Measurements from ENCODE around the gene C1orf21.

The C1orf21 gene

DNA sequence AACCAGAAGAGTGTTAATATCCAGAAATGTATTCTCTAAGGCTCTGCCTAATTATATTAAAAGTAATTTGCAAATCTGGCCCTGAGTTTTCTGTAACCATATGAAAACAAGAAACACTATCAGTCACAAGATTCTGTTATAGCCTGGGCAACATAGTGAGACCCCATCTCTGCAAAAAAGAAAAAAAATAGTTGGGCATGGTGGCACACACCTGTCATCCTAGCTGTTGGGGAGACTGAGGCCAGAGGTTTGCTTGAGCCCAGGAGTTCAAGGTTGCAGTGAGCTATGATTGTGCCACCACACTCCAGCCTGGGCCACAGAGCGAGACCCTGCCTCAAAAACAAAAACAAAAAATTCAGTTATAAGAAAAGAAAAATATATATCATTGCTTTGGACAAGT is 25.6 kb downstream of the C1orf21 start:
- no peak for DNase-seq (ENCODE audit: low read depth in 2 of 2)

DNA sequence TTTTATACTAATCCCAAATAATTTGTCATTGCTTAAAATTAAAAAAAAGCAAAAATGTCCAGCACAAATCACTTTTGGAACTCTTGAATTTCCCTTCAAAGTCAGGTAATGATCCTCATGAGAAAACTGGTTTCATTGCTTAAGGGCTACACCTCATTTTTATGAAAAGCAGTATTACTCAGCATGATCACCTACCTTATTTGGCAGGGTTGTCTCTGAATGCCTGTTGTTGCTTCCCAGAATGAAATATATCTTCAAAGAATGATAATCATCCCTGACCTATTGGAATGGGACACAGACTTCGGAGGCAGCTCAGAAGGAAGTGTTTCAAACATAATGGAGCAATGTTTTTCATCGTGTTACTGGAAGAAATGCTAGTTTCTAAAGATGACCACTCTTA is 29.7 kb downstream of the C1orf21 start:
- no peak for DNase-seq (ENCODE audit: low read depth in 2 of 2)

DNA sequence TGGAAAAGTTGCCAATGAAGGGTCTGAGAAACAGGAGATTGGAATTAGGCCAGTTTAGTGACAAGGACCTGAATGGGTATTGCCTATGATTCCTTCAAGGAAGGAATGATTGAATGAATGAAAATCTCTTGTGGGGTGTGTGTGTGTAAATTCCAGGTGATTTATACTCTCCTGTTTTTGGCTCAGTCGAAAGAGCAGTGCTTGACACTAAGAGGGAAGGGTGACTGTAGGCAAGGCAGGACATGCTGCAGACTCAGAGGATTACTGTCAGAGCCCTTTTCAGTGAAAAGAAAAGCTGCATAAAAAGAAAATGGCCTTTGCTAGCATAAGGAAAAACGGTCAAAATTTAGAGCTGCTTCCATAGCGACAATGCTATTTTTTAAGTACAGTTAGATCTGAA is 30.1 kb downstream of the C1orf21 start:
- no peak for DNase-seq (ENCODE audit: low read depth in 2 of 2)

DNA sequence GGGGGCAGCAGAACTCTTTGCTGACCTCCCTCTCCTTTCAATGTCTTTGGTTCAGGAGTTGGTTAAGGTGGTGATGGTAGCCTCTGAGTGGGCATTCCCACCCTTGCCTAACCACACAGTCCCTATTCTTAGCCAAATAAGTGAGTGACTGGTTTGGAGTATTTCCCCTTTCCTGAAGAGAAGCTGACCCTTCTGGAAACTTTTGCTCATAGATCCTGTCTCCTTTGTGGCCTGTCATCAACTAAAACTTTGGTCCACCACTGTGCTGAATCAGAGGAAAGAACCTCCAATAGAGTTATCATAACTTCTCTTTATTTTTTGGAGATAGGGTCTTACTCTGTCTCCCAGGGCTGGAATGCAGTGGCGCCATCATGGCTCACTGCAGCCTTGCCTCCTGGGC is 31.1 kb downstream of the C1orf21 start:
- no peak for DNase-seq (ENCODE audit: low read depth in 2 of 2)

DNA sequence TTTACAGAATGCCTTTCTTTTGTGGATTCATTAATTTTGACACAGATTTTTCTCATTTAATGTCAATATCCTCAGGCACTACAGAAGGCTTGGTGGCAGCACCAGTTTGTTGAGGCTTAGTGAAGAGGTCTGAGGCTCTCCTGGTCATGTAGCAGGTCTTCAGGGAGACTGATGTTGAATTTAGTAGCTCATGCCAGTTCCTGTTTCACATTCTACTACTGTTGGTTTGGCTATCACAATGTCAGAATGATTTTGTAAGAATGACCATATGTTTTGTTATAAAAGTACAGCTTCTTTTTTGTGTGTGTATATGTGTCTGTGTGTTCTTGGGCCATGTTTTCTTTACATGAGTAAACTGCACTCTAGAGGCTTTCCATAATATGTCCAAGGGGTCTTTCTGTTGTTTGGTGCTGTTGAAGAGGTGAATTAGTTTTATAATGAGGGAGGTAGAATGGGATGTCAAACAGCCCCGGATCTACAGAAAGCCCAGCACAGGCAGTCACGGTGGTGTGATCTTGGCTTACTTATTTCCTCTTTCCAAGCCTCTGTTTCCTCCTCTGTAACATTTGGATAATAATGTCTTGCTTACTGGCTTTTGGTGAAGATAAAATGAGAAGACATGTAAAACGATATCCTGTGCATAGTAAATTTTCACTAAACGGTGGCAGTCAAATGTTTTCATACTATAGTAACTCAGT is 32.0 kb downstream of the C1orf21 start:
- DNase-seq (ENCODE audit: low read depth in 2 of 2) = no peak

DNA sequence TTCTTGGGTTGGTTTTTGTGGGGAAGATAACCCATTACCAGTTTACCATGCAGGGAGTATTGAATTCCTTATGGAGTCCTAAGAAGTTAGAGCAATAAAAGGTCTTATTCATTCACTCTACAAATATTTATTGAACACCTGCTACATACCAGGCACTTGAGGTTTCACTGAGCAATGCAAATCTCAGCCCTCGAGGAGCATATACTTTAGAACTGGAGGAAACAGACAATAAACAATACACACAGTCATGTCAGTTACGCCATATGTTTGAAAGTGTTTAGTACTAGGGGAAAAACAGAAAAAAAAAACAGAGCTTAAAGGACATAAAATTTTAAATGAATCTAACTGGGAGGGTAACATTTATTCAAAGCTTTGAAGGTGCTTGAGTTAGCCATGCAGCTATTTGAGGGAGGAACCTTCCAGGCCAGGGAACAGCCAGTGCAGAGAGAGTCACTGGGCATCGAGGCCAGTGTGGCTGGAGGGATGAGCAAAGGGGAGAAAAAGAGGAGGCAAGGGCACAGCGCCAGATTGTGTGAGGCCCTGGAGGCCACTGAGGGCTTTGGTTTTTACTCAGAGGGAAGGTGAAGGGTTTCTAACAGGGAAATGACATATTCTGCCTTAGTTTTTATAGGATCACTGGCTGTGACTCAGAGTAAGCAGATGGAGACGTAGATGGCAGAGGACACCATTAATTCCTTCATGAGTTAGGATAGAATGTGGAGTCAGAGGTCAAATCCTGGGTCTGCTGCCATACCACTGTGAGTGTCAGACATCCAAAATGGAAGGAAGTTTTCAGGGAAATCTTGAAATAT is 32.7 kb downstream of the C1orf21 start:
- DNase-seq (ENCODE audit: low read depth in 2 of 2) = no peak

DNA sequence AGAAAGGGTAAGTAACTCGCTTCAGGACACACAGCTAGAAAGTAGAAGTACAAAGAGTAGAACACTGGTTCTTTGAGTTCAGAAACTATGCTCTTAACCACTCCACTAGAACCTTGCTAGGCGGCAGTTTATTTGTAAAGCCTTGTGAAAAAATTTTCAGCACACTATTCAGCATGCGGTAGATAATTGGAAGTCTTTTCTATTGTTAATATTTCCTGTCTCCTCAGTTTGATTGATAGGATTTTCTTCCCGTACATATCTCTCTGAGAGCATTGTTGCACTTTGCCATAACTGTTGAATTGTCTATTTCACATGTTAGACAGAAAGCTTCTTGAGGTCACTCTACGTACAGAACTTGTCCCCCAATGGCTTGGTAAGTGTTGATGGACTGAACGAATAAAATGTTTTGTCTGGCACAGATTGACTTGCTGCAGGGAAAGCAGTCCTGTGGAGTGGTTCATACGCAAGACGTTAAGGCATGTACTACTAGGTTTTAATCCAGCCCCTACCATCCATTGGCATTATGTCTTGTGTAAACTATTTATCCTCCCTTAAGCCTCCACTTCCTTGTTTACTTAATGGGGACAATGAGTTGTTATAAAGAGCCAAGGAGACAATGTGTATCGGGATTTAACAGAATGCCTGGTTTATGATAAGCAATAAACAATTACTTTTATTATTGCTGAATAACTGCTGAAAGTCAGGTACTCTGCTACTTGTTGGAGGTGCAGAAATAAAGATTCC is 35.8 kb downstream of the C1orf21 start:
- no peak for DNase-seq (ENCODE audit: low read depth in 2 of 2)

DNA sequence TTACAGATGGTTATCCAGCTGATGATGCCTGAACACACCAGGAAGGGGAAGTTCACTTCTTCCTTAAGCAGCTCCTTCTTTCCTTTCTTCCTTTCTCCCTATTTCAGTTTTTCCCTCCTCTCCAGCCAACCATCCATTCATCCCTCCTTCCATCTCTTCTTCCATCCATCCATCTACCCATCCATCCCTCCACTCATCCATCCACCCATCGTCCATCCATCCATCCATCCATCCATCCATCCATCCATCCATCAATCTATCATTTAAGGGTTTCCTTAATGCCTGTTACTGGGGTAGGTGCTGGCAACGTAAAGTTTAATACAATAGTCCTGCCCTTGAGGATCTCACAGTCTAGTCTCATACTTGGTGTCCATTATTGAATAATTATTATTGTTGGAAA is 36.8 kb downstream of the C1orf21 start:
- DNase-seq (ENCODE audit: low read depth in 2 of 2) = no peak

DNA sequence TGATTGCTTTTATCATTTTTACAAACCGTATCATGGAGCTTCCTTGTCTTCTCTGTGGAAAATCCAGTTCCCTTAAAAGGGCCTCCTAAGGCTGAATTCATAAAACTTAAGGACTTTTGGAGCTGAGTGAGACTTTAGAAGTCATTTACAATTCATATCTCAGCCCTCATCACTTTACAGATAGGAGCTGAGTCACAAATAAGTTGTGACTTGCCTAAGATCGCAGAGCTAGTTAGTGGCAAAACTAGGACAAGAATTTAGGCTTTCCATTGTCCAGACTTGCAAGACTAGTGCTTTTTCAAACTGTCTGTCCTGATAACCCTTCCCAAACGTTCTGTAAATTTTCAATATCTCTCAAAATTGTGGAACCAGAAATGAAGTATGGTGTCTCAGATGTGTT is 37.3 kb downstream of the C1orf21 start:
- DNase-seq (ENCODE audit: low read depth in 2 of 2) = no peak

DNA sequence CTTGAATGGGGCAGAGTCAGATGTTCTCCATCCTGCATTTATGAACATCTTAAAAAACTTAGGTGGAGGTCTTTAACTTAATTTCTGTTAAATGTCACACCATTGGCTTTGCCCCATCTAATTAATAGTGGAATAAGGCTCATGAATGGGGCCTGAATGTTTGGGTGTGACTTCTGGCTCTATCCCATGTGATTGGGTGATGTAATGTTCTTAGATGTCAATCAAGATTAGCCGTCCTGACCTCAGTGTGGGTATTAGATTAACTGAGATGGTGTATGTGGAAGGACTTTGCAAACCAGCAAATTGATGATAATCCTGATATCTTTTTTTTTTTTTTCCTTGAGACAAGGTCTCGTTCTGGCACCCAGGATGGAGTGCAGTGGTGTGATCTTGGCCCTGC is 38.1 kb downstream of the C1orf21 start:
- no peak for DNase-seq (ENCODE audit: low read depth in 2 of 2)

DNA sequence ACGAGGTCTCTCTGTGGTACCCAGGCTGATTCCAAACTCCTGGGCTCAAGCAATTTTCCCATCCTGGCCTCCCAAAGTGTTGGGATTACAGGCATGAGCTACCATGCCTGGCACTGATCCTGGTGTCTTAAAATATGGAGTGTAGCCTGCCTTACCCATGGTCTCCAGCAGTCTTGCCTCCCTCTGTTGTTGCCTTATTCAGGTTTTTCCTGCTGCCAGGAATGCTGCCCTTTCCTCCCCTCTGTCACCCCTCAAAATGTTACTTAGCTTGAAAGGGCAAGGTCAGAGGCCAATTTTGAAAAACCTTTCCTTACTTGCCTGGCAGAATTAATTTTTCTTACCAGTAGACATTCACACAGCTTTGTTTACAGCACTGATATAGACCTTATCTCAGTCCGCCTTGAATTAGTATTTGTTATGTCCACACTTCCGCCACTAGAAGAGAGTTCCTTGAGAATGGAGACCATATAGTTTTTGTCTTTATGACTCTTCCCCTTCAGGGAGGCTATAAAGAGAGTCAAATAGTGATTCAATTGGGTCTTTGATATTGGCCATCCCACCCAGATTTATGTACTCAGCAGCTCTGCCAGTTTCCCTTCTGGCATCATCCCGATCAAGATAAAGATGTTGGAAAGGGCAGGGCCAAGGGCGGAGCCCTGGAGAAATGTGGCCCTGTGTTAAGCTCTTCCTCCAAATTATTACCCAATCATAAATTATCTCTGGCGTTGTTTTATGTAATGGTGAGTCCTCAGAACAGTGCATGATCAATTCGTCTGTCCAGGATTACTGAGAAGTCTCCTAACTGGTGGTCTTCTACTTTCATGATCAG is 38.8 kb downstream of the C1orf21 start:
- no peak for DNase-seq (ENCODE audit: low read depth in 2 of 2)

DNA sequence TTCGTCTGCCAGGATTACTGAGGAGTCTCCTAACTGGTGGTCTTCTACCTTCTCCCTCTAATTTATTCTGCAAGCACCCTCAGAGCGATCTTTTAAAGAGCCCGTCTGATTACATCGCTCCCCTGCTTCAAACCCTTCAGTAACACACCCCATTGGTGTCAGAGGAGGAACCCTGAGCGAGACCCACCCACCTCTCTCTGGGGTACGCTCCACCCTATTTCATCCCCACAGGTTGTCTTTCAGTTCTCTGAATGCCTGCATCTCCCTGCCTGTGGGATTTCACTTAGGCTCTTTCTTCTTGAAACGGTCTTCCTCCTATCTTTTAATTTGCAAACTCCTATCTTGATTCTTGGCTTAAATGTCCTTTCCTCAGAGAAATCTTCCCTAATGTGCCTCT is 39.4 kb downstream of the C1orf21 start:
- DNase-seq (ENCODE audit: low read depth in 2 of 2) = no peak

DNA sequence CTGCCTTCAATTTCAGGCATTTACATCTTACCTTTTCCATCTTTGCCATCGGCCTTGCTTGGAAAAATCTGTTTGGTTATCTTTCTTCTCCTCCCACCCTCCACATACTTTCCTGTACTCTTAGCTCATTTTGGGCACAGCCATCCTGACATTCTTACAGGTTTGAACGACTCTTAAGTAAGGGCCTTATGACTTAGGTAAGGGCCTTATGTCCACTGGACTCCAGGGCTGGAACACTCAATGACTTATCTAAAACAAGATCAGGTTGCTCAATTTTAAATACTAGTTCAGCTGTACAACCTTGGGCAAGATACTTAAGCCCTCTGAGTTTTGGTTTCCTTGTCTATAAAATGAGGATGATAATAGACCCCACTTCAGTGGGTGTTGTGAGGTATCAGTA is 40.9 kb downstream of the C1orf21 start:
- DNase-seq (ENCODE audit: low read depth in 2 of 2) = no peak

DNA sequence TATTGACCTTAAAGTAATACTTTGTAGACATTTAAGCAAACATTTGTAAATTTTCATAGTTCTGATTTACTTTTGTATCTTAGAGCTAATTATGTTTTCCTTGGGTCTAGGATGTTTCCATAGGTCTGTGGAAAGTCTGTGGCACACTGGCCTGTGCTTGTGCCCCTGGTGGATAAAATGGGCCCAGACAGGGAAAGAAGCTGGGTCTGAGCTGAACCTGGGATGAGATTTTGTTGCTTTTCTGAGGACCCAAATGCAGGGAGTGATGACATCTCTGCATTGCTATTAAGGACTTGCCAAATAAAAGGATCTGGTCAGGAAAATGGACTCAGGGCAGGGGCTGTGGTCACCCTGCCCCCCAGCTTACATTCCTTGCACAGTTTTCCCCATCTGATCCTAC is 41.8 kb downstream of the C1orf21 start:
- DNase-seq (ENCODE audit: low read depth in 2 of 2) = no peak

DNA sequence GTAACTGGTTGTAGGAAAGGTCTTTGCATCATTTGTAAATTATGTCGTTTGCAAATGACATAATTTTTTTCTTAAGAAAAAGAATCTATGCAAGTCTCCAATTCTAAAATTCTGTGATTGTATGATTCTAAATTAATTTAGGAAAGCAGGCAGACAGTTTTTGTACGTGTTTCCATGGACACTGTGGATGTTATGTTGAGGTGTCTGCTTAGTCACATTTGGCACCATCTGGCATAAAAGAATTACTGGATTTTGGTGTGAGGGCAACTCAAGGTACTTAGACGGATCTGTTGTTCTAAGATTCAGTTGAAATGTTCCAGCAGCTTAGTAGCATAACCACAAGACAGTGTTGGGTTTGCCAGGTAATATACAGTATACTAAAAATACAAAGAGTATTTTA is 42.5 kb downstream of the C1orf21 start:
- no peak for DNase-seq (ENCODE audit: low read depth in 2 of 2)

DNA sequence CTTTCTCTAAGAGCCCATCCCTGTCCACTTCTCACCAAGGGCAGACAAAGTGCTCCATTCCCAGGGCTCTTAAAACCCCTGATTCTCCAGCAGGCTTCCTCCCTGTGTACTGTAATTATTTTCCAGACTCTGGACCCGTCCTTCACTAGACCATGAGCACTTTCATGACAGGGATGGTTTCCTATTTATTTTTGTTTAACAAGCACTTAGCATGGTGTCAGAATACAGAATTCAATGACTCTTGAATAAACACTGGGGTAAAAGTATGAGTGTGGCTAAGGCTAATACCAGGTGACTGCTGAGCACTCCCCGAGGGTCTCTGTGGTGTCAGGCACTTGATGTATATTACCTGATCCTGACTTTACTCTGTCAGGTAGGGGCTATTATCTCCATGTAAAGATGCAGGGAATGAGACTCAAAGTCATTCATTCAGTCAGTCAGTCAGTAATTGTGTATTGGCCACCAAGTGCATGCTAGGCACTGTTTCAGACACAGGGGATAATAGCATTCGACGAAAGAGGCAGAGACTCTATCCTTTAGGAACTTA is 47.2 kb downstream of the C1orf21 start:
- DNase-seq (ENCODE audit: low read depth in 2 of 2) = no peak

DNA sequence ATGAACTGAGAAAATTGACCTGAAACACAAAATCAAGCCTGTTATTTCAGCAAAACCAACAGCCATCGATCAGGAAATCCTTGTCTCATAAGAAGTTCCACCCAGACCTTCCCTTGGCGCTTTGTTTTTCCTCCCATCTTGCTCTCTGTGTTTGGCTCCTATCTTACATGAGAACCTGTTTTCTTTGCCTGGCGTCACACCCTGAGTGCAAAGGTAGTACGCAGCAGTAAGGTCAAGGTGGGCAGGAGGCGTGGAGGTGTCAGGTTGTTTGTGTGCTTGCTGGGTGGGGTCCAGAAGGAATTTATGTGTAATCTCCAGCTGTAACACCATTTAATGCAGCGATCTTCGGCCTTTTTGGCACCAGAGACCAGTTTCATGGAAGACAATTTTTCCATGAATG is 50.5 kb downstream of the C1orf21 start:
- DNase-seq (ENCODE audit: low read depth in 2 of 2) = no peak

DNA sequence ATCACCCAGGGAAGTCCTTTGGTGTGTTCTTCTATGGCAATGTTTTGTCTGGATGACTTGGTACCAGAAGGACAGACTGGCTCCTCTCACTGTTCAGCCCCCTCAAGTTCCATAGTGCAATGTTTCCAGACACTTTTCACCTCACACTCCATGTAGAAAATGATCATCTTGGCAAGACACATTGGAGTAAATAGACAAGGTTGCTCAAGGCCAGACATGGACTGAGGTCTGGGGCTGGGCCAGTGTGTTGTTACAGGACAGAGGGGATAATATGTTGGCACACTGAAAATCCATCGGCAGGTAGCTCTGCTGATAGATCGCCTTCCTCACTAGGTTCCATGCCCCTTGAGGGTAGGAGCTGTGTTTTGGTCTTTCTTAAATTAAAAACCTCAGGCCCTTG is 51.5 kb downstream of the C1orf21 start:
- no peak for DNase-seq (ENCODE audit: low read depth in 2 of 2)

DNA sequence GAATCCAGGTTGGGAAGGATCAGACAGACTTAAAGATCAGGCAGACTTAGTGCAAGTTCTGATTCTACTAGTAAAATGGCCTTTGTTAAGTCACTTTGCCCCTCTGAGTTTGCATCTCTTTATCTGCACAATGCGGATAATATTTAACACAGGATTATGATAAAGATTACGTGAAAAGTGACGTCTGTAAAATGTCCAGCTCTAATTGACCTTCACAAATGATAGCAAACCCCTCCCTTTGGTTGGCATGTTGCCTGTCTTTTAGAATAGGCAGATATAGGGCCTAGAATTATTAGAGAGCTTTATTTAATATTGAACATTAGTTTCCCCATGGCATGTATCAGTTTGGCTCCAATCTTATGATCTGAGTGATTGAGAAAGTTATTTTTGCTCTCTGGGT is 55.4 kb downstream of the C1orf21 start:
- DNase-seq (ENCODE audit: low read depth in 2 of 2) = no peak

DNA sequence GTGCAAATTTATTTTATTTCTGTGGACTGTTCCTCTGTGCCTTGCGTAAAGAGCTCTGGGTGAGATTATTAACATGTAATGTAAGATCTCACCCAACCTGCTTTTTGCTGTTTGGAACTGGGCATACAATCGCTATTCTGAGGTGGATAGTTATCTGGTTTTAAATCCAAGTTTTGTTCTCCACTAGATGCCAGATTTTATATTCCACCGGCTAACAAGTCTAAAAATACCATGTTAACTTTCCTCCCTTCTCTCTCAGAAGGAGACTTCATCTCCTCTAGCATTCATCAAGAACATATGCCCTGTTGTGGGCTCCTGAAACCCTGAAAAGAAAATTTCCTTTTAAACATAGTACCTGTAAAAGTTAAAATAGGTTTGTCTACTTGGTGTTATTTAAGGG is 56.4 kb downstream of the C1orf21 start:
- no peak for DNase-seq (ENCODE audit: low read depth in 2 of 2)

DNA sequence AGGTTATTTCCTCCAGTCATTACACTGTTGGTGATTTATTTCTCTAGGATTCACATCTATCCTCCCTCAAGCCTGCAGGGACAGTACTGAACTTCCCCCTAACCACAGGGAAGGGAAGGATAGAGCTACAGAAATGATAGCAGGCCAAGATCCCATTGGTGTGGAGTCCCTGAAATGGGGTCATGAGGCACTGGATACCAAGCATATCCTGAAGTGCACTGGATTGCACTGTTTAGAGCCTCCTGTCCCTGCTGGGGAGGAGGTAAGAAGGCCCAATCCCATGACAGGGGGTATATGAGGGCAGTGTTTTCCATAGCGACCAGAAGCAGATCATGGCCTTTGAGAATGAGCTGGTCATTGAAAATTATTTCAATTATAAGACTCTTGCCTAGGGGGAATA is 56.8 kb downstream of the C1orf21 start:
- no peak for DNase-seq (ENCODE audit: low read depth in 2 of 2)

DNA sequence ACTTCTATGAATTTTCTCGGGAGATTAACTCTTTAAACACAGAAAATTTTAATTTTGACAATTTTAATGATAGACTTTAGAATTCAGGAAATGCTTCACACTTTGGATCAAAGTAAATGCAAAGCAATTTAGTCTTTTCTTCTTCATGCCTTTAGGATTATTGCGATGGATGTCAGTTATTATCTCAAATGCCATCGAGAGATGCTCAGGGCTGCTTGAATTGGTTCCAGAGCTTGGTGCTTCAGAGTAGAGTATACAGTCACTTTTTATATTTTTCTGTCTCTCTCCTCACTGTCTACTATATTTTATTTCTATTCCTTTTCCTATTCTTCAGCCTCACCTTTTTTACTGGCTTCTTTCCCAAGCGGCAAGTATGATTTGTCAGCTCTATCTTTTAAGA is 59.2 kb downstream of the C1orf21 start:
- DNase-seq (ENCODE audit: low read depth in 2 of 2) = no peak

Measured in stimulated activated CD8-positive, alpha-beta memory T cell treated with anti-CD3 and anti-CD28 coated beads, Interleukin-7, amount 100 ng/mL, for 1 hour (primary cell).